ENCODE measurements around the gene SPEN. TPM values are rescaled to one million over a fixed set of nuclear protein-coding genes. Genes with fewer than 3 reads are reported as not detected.
A peak's percentile ranks its signal among the peaks of the same experiment; 100 is the strongest.

SPEN gene
- total RNA-seq, 1 experiment from 2014 or later: 44.2 TPM

DNA sequence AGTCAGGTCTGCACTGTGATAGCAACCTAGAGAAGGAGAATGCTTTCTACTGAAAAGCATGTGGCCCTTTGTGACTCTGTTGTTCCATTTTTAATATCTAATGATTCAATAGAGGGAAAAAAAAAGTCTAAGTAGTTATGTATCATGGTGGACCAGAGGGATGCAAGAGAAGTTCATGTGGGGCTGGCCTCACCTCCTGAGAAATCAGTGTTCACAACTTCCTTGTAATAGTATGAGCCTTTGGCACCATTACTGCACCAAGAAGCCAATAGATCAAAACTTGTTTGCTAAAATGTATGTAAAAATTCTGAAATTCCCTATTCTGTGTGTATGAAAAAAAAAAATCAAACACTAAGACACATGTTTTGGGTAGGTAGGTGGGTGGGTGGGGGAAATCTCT lies 123.4 kb downstream of the SPEN start:
- ChIA-PET POLR2A (no interaction called here), CTCF (no interaction called here)
- no peak overlapping the region for H3K4me3 Mint-ChIP-seq (ENCODE audit: unreplicated experiment)
- H3K27me3 Mint-ChIP-seq (ENCODE audit: insufficient read depth, unreplicated experiment): no peaks in the 10 kb centered on the region
- H3K27ac Mint-ChIP-seq (ENCODE audit: low read depth, unreplicated experiment): no peak overlapping the region
- TF ChIP-seq, protein P1, sequence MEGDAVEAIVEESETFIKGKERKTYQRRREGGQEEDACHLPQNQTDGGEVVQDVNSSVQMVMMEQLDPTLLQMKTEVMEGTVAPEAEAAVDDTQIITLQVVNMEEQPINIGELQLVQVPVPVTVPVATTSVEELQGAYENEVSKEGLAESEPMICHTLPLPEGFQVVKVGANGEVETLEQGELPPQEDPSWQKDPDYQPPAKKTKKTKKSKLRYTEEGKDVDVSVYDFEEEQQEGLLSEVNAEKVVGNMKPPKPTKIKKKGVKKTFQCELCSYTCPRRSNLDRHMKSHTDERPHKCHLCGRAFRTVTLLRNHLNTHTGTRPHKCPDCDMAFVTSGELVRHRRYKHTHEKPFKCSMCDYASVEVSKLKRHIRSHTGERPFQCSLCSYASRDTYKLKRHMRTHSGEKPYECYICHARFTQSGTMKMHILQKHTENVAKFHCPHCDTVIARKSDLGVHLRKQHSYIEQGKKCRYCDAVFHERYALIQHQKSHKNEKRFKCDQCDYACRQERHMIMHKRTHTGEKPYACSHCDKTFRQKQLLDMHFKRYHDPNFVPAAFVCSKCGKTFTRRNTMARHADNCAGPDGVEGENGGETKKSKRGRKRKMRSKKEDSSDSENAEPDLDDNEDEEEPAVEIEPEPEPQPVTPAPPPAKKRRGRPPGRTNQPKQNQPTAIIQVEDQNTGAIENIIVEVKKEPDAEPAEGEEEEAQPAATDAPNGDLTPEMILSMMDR (IDR thresholded peaks at IDR 0.05; ENCODE audit: unreplicated experiment): no peak
- peaks cover 6% of the 10 kb centered on the region for H3K4me1 Mint-ChIP-seq (ENCODE audit: insufficient read depth, unreplicated experiment)
- intact Hi-C loops (cut with micrococcal nuclease): no loop called here
- DNase-seq (ENCODE audit: unreplicated experiment): no peak
- H3K36me3 Mint-ChIP-seq (ENCODE audit: insufficient read depth, unreplicated experiment): peaks cover 33% of the 10 kb centered on the region
- BruUV-seq (replicated peaks): no TSS peak
- H3K9me3 Mint-ChIP-seq (ENCODE audit: unreplicated experiment): no peaks in the 10 kb centered on the region

DNA sequence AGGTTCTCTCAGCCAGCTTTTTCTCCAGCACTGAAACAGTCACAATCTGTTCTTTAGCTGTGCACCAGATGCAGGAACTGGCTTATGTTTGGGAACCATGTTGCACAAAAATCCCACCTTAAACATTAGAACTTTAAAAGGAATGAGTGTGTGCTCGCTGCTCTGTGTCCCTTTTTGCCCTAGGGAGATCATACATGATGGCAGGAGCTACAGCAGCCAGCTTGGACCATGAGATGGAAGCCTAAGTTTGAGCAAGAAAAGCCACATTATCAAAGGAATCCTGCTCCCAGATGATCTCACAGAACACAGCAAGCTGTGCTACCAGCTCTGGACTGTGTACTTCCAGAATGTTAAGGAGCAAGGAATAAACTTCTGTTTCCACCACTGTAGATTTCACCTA lies 124.9 kb downstream of the SPEN start:
- POLR2A ChIA-PET: no interaction called here
- TF ChIP-seq, protein P1 (IDR thresholded peaks at IDR 0.05; ENCODE audit: unreplicated experiment): no peak
- intact Hi-C loops (cut with micrococcal nuclease): no loop called here
- TSS peak; percentile 18 for BruUV-seq (replicated peaks)
- no peaks in the 10 kb centered on the region for H3K9me3 Mint-ChIP-seq (ENCODE audit: unreplicated experiment)
- H3K4me1 Mint-ChIP-seq (ENCODE audit: insufficient read depth, unreplicated experiment): peaks cover 15% of the 10 kb centered on the region
- H3K4me3 Mint-ChIP-seq (ENCODE audit: unreplicated experiment): no peak overlapping the region
- peaks cover 39% of the 10 kb centered on the region for H3K36me3 Mint-ChIP-seq (ENCODE audit: insufficient read depth, unreplicated experiment)
- H3K27me3 Mint-ChIP-seq (ENCODE audit: insufficient read depth, unreplicated experiment): no peaks in the 10 kb centered on the region
- CTCF ChIA-PET: interaction anchor here (0.9 kb wide), 1 partner anchor 22 kb away, joined by 3 read pairs; no protein-coding TSS in a partner anchor
- DNase-seq (ENCODE audit: unreplicated experiment): no peak
- H3K27ac Mint-ChIP-seq (ENCODE audit: low read depth, unreplicated experiment): no peak overlapping the region

DNA sequence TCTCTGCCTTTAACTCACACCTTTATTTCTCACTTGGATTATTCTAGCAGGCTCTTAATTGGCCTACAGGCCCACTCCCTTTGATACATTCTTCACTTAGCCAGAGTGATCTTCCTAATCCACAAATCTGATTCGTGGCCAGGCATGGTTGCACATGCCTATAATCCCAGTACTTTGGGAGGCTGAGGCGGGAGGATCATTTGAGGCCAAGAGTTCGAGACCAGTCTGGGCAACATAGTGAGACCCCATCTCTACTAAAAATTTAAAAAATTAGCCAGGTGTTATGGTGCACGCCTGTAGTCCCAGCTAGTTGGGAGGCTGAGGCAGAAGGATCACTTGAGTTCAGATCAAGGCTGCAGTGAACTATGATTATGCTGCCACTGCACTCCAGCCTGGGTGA lies 126.3 kb downstream of the SPEN start:
- ChIA-PET CTCF (interaction anchor here (0.6 to 1.3 kb wide), 3 partner anchors 83 to 158 kb away, joined by 3 to 5 read pairs (median 3); no protein-coding TSS in a partner anchor), POLR2A (interaction anchor here (0.8 kb wide), 1 partner anchor 10 kb away, joined by 4 read pairs; no protein-coding TSS in a partner anchor)
- intact Hi-C loops (cut with micrococcal nuclease): no loop called here
- H3K4me1 Mint-ChIP-seq (ENCODE audit: insufficient read depth, unreplicated experiment): peaks cover 15% of the 10 kb centered on the region
- TF ChIP-seq, protein P1 (IDR thresholded peaks at IDR 0.05; ENCODE audit: unreplicated experiment): no peak
- H3K9me3 Mint-ChIP-seq (ENCODE audit: unreplicated experiment): no peaks in the 10 kb centered on the region
- no peak overlapping the region for H3K4me3 Mint-ChIP-seq (ENCODE audit: unreplicated experiment)
- no TSS peak for BruUV-seq (replicated peaks)
- H3K36me3 Mint-ChIP-seq (ENCODE audit: insufficient read depth, unreplicated experiment): peaks cover 39% of the 10 kb centered on the region
- no peak overlapping the region for H3K27ac Mint-ChIP-seq (ENCODE audit: low read depth, unreplicated experiment)
- no peak for DNase-seq (ENCODE audit: unreplicated experiment)
- no peaks in the 10 kb centered on the region for H3K27me3 Mint-ChIP-seq (ENCODE audit: insufficient read depth, unreplicated experiment)

DNA sequence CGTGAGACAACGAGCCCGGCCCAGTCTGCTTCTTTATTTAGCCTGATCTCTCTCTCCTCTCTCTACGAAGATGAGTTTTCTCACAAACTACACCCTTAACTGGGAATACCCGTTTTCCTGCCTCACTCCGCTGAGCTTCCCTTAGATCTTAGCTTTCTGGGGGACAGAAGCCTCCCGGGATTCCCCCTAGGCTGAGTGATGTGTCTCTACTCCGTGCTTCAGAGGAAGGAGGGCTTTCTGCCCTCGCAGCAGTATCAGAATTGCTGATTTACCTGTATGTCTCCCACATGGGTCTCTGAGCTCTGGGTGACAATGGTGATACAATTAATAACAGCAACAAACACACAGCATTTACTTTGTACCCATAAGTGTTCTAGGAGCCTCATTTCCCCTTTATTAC lies 127.3 kb downstream of the SPEN start:
- POLR2A ChIA-PET: interaction anchor here (0.7 to 2.5 kb wide), 7 partner anchors 11 to 125 kb away, joined by 3 to 15 read pairs (median 4); no protein-coding TSS in a partner anchor
- Mint-ChIP-seq H3K9me3 (ENCODE audit: unreplicated experiment) (no peaks in the 10 kb centered on the region), H3K27ac (ENCODE audit: low read depth, unreplicated experiment) (peak overlapping the region; percentile 5), H3K36me3 (ENCODE audit: insufficient read depth, unreplicated experiment) (peaks cover 34% of the 10 kb centered on the region), H3K4me1 (ENCODE audit: insufficient read depth, unreplicated experiment) (peaks cover 15% of the 10 kb centered on the region), H3K27me3 (ENCODE audit: insufficient read depth, unreplicated experiment) (no peaks in the 10 kb centered on the region), H3K4me3 (ENCODE audit: unreplicated experiment) (peak overlapping the region; percentile 77)
- no peak for DNase-seq (ENCODE audit: unreplicated experiment)
- CTCF ChIA-PET: interaction anchor here (0.6 to 1.3 kb wide), 3 partner anchors 33 to 1334 kb away, joined by 3 to 7 read pairs (median 4); no protein-coding TSS in a partner anchor
- TF ChIP-seq, protein P1 (IDR thresholded peaks at IDR 0.05; ENCODE audit: unreplicated experiment): no peak
- intact Hi-C loops (cut with micrococcal nuclease): no loop called here
- BruUV-seq (replicated peaks): TSS peak; percentile 26

Measured in MCF 10A (cell line).